Measurements from ENCODE around the gene FAM174C.

FAM174C gene

GRCh38 chr19:1251330-1252220 lies 23.8 kb upstream of the FAM174C start:
- DNase-seq: peak; percentile 49

GRCh38 chr19:1252221-1252820 lies 23.0 kb upstream of the FAM174C start:
- DNase-seq: no peak

GRCh38 chr19:1252821-1253513 lies 22.4 kb upstream of the FAM174C start:
- peak; percentile 94 for DNase-seq

DNA sequence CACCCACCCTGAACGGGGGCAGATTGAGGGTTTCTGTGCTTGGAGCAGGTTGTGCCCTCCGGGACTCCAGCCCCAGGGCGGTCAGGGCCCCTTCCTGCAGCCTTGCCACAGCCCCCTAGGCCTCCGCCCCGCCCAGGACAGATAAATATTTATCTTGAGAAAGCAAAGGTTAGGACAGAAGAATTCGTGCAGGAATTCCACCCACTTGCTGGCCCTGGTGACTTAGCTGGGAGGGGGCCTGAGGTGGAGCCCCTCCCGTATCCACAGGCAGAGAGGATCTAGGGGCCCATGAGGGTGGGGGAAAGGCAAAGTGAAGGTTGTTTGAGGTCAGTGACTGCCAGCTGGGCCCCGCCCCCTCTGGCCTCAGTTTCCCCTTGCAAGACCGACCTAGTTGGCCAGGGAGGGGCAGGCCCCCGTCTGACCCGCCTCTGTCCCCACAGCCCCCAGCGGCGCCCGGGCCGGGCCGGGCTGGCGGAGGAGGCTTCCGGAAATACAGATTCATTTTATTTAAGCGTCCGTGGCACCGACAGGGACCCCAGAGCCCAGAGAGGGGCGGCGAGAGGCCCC lies 21.7 kb upstream of the FAM174C start:
- no peak for DNase-seq

- DNase-seq: no peak
Observed at GRCh38 chr19:1254081-1254527, 21.2 kb upstream of the FAM174C start.

DNA sequence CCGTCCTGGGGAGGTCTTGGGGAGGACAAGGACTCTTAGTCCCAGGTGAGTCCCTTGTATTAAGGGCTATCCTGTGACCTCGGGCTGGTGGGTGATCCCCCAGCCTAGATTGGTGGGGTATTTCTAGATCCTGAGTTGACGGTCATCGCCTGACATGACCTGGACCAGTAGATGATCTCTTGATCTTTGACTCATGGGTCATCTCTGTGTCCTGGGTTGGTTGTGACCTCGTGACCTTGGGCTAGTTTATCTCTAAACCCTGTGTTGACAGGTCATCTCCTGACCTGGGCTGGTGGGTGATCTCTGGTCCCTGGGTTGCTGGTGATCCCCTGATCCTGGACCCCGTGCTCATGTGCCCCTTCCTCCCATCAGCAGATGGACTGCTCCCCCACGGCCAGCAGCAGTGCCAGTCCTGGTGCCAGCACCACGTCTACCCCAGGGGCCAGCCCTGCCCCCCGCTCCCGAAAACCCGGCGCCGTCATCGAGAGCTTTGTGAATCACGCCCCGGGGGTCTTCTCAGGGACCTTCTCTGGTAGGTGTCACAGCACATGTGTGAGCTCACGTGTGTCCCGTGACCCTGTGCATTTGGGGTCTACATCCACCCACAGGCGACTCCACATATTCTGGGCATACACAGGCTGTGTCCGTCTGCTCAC lies 20.7 kb upstream of the FAM174C start:
- no peak for DNase-seq

GRCh38 chr19:1255186-1256161 lies 19.9 kb upstream of the FAM174C start:
- no peak for DNase-seq

GRCh38 chr19:1256646-1257474 lies 18.5 kb upstream of the FAM174C start:
- DNase-seq: no peak

- no peak for DNase-seq
Observed at GRCh38 chr19:1257475-1258162, 17.7 kb upstream of the FAM174C start.

DNA sequence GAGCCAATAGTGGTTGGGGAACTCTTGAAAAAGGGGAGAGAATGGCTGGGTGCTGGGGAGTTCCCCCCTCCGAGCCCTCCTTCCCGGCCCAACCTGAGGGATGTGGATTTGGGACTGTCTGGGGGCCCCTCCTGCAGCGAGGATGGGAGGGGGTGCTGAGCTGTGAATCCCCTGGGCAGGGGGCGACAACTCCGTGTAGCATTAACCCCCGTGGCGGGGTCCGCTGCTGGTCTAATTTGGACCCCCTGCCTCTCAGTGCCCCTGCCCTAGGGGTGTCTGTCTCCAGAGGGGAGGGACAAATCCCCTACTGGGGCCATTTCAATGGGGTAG lies 17.2 kb upstream of the FAM174C start:
- DNase-seq: no peak

DNA sequence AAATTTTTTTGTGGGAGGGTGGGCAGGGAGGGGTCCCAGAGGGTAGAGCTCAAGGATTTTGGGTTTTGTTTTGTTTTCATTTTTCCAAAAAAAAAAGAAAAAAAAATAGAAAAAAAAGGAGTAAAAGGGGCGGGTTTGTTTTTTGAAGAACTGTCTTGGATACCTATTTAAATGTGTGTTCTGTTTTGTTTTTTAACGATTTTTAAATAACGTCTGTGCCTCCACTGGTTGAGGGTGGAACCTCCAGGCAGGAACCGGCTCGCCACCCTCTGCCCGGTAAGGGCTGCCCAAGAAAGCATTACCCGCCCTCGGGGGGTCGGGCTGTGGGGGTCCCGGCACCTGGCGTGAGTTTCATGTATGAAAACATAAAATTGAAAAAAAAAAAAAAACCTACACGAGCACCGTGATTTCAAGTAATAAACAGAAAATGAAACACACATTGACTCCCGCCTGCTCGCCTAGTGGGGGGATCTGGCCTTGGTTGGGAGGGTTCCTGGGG lies 16.6 kb upstream of the FAM174C start:
- no peak for DNase-seq

DNA sequence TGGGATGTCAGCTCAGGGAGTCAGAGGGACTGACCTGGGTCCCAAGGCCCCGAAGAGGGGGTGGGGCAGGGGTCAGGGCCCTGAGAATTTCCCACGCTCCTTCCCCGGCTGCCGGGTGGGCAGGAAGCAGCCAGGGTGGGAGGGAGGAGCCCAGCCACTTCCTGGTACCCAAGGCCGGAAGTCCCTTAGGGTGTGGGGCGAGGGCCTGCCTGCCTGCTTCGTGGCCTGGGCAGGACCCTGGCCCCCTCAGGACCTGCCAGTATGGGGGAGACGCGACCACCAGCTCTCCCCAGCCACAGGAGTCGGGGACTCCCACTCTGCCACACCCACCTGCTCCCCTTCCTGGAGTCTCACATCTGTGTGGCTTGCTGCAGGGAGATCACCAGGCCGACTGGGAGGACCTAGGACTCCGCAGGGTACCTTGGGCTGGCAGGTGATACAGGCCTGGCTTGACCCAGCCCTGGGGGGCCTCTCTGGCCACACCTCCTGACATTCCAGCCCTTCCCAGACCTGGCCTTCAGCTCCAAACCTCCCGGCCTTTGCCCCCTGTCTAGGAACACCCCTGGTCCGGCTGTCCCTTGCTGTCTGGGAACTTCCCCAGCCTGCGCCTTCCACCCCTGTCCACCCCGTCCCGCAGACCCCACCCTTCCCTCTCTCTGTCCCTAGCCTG lies 16.0 kb upstream of the FAM174C start:
- no peak for DNase-seq

DNA sequence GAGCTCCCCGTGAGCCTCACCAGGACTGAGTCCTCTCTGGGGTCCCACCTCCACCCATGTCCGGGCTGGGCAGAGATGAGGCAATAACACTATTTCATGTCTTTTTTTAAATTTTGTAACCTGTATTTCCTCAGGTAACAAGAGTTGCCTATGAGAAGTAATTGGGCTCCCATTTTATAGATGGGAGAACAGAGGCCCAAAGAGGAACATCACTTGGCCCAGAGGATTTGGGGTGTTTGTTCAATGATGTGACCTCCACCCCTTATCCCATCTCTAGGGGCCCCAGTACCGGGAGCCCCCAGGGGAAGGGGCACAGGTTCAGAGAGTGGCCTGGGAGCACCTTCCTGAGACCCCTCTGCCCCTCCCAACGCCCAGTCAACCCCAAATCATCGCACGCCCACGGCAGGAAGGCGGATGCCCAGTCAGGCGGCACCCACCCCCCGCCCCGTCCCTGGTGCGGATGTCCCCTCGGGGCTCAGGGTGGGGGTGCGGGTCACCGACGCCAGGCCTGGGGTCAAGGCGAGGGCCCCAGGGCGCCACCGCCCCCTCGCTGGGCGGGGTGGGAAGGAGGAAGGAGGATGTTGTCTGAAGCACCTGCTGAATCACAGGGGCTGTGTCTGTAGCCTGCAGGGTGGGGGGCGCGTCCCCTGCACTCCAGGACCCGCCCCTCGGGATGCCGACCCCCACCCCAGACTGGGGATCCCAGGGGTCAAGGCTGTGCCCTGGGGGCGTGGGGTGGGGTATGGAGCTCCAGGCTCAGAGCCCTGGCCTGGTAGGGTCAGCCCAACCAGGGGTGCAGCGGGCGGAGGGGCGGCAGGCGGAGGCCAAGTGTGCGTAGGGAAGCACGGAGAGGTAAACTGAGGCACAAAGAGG lies 15.2 kb upstream of the FAM174C start:
- DNase-seq: no peak

- peak; percentile 94 for DNase-seq
Observed at GRCh38 chr19:1260749-1261537, 14.4 kb upstream of the FAM174C start.

GRCh38 chr19:1261538-1261797 lies 13.9 kb upstream of the FAM174C start:
- DNase-seq: no peak

DNA sequence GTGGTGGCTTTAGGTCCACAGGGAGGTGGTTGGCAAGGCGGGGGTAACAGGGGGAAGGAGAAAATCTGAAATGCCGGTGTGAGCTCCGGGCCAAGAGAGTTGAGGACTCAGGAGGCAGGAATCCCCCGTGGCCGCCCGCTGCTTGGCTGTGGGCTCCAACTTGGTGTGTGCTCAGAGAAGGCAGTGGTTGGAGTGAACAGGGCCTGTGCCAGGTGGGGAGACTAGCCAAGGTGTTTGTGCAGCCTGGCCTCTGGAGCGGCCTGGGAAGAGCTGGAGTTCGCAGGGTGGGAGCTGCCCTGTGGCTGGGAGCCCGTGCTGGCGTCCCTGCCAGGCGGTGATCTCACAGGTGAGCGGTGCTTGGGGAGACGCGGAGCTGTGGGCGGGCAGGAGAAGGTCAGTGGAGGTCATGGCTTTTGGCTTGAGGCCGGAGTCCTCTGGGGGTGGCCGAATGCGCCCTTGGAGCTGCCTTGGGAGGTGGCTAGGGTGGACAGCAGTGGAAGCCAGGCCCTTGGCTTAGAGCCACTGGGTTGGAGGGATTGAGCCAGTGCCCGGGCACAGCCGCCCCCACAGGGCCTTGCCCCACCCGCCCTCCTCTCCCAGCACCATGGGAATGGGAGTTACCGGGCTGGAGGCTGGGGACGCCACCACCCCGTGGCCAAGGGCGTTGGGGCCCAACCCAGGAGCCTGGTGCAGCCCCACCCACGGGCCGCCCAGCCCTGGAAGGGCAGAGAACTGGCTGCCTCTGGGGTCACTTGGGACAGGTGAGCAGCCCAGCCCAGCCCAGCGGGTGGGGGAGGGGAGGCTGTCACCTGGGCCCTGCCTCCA lies 13.3 kb upstream of the FAM174C start:
- DNase-seq: no peak

DNA sequence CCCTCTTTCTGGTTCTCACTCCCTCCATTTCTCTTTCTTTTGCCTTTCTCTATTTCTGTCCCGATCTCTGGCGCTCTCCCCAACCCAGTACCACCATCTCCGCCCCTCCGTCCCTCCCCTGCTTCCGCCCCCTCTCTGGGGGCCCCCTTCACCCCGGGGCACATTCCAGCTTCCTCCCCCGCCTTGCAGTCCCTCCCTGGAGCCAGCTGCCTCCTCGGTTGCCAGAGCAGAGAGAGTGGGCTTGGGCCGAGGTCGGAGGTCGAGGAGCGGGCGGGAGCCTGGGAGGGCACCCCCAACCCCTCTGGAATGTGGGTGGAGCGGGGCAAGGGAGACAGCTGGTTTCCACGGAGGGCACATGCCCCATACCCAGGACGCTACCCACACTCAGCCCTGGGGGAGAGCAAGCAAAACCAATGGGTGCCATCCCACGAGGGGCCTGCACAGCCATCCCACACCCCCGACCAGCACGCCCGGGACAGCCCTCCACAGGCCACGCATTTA lies 12.7 kb upstream of the FAM174C start:
- no peak for DNase-seq

Data from NCI-H1436 (cell line).